HEK293 (cell line): Measurements from ENCODE around the gene SEMA4B.

Experiments used
- CTCF ChIP-seq: fragments of 450-650 bp; formaldehyde crosslinking; IDR thresholded peaks from 2 replicates; pipeline ENCODE4 v1.5.1; 2016; ENCODE audit warnings: missing biosample characterization, missing genetic modification characterization
- RBAK ChIP-seq: fragments of 450-650 bp; formaldehyde crosslinking; IDR thresholded peaks from 2 replicates; pipeline ENCODE4 v1.5.1; 2016; ENCODE audit warnings: missing biosample characterization, missing genetic modification characterization
- YY1 ChIP-seq: fragments of 450-650 bp; formaldehyde crosslinking; IDR thresholded peaks from 2 replicates; pipeline ENCODE4 v1.5.1; 2018; ENCODE audit warnings: missing biosample characterization, missing genetic modification characterization
- ZBTB6 ChIP-seq: fragments of 450-650 bp; formaldehyde crosslinking; IDR thresholded peaks from 2 replicates; pipeline ENCODE4 v1.5.1; 2017; ENCODE audit warnings: missing biosample characterization, missing genetic modification characterization
- ZFP37 ChIP-seq: fragments of 450-650 bp; formaldehyde crosslinking; IDR thresholded peaks from 2 replicates; pipeline ENCODE4 v1.5.1; 2016; ENCODE audit warnings: missing biosample characterization, missing genetic modification characterization
- ZNF488 ChIP-seq: fragments of 450-650 bp; formaldehyde crosslinking; IDR thresholded peaks from 2 replicates; pipeline ENCODE4 v1.5.1; 2016; ENCODE audit warnings: missing biosample characterization, missing genetic modification characterization
- ZSCAN30 ChIP-seq: fragments of 450-650 bp; IDR thresholded peaks from 2 replicates; pipeline ENCODE4 v1.5.1; 2018; ENCODE audit warnings: missing biosample characterization, mild to moderate bottlenecking, missing genetic modification characterization, moderate library complexity
- TF ChIP-seq, protein P1 (sequence below): fragments of 450-650 bp; formaldehyde crosslinking; IDR thresholded peaks from 2 replicates; pipeline ENCODE4 v1.5.1; 2017; ENCODE audit warnings: missing biosample characterization, missing genetic modification characterization

GRCh38 chr15:90151989-90152645 lies 49.0 kb upstream of the SEMA4B start:
- no peak for TF ChIP-seq ZSCAN30
- no peak for TF ChIP-seq CTCF (tag by site-specific recombination)
- no peak for TF ChIP-seq RBAK
- TF ChIP-seq, protein P1, sequence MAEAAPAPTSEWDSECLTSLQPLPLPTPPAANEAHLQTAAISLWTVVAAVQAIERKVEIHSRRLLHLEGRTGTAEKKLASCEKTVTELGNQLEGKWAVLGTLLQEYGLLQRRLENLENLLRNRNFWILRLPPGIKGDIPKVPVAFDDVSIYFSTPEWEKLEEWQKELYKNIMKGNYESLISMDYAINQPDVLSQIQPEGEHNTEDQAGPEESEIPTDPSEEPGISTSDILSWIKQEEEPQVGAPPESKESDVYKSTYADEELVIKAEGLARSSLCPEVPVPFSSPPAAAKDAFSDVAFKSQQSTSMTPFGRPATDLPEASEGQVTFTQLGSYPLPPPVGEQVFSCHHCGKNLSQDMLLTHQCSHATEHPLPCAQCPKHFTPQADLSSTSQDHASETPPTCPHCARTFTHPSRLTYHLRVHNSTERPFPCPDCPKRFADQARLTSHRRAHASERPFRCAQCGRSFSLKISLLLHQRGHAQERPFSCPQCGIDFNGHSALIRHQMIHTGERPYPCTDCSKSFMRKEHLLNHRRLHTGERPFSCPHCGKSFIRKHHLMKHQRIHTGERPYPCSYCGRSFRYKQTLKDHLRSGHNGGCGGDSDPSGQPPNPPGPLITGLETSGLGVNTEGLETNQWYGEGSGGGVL (tag by site-specific recombination): no peak
- no peak for TF ChIP-seq ZBTB6
- no peak for TF ChIP-seq ZFP37 (tag by site-specific recombination)
- TF ChIP-seq ZNF488: no peak
- TF ChIP-seq YY1 (tag by site-specific recombination): no peak
